HEK293T (cell line): ENCODE data around the gene AGAP6.
"Not testable (repeated sequence)": the region's sequence is repeated elsewhere in the genome, so short reads cannot be mapped to it uniquely, and the experiment has no call there.

ENCODE experiments used
- BHLHE40 ChIP-seq: fragments of 450-650 bp; IDR thresholded peaks from 2 replicates; pipeline ENCODE4 v1.6.1; 2016; ENCODE audit warnings: mild to moderate bottlenecking, moderate library complexity, borderline replicate concordance
- CTBP1 ChIP-seq: fragments of 450-650 bp; IDR thresholded peaks from 2 replicates; pipeline ENCODE4 v1.6.1; 2016; ENCODE audit warnings: borderline replicate concordance
- FOXK2 ChIP-seq: fragments of 450-650 bp; IDR thresholded peaks from 2 replicates; pipeline ENCODE4 v1.6.1; 2016; ENCODE audit warnings: mild to moderate bottlenecking
- FOXM1 ChIP-seq: fragments of 450-650 bp; IDR thresholded peaks from 2 replicates; pipeline ENCODE4 v1.6.1; 2017; ENCODE audit warnings: mild to moderate bottlenecking, borderline replicate concordance
- HDGF ChIP-seq: fragments of 450-650 bp; IDR thresholded peaks from 2 replicates; pipeline ENCODE4 v1.6.1; 2017; ENCODE audit warnings: antibody characterized with exemption, borderline replicate concordance
- SP1 ChIP-seq: fragments of 450-650 bp; IDR thresholded peaks from 2 replicates; pipeline ENCODE4 v1.6.1; 2017
- SUZ12 ChIP-seq: fragments of 450-650 bp; IDR thresholded peaks from 2 replicates; pipeline ENCODE4 v1.6.1; 2016; ENCODE audit warnings: mild to moderate bottlenecking
- ZNF384 ChIP-seq: fragments of 450-650 bp; IDR thresholded peaks from 2 replicates; pipeline ENCODE4 v1.6.1; 2016
- TF ChIP-seq, protein P1 (sequence below): fragments of 450-650 bp; IDR thresholded peaks from 2 replicates; pipeline ENCODE4 v1.6.1; 2016

DNA sequence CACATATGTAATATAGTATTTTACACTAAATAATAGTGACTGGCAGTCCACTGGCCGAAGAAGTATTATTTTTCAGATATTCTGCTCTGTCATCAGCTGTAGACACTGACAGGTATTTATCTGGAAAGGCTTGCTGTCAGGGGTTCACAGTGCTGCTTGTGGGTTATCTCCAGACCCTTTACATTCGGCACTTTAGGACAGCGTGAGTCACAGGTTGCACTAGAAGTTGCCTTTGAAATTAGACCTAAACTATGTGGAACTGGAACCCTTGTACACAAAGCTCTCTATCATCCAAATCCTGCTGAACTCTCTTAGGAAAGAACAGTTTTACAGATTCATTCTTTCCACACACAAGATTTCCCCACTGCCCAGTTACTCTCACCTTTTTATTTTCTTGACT lies 16.1 kb upstream of the AGAP6 start:
- TF ChIP-seq BHLHE40, FOXK2, SP1, ZNF384, CTBP1, FOXM1, HDGF, SUZ12: not testable (repeated sequence)
- TF ChIP-seq, protein P1, sequence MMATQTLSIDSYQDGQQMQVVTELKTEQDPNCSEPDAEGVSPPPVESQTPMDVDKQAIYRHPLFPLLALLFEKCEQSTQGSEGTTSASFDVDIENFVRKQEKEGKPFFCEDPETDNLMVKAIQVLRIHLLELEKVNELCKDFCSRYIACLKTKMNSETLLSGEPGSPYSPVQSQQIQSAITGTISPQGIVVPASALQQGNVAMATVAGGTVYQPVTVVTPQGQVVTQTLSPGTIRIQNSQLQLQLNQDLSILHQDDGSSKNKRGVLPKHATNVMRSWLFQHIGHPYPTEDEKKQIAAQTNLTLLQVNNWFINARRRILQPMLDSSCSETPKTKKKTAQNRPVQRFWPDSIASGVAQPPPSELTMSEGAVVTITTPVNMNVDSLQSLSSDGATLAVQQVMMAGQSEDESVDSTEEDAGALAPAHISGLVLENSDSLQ: not testable (repeated sequence)
